Sigmoid colon (tissue), 7 donors: ENCODE measurements around the gene NOC2L. TPM values are rescaled to one million over a fixed set of nuclear protein-coding genes. Genes with fewer than 3 reads are reported as not detected.
A peak's percentile ranks its signal among the peaks of the same experiment; 100 is the strongest.

Source experiments
- DNase-seq: peaks from one replicate; pipeline ENCODE4 v3.0.0-alpha.2; 2019
- H3K27ac ChIP-seq, 4 donors: fragments of 200-600 bp; sonication (generic); one replicate each; pipeline ENCODE4 v1.5.1; 2016 to 2019; ENCODE audit warnings: mild to moderate bottlenecking in 1 of 4
- H3K27me3 ChIP-seq, 3 donors: fragments of 200-600 bp; sonication (generic); one replicate each; pipeline ENCODE4 v1.5.1; 2019; ENCODE audit warnings: mild to moderate bottlenecking in 1 of 3
- H3K36me3 ChIP-seq, 4 donors: fragments of 200-600 bp; sonication (generic); one replicate each; pipeline ENCODE4 v1.5.1; 2016 to 2019
- H3K4me1 ChIP-seq, 4 donors: fragments of 200-600 bp; sonication (generic); one replicate each; pipeline ENCODE4 v1.5.1; 2017 to 2019
- H3K4me3 ChIP-seq, 4 donors: fragments of 200-600 bp; sonication (generic); one replicate each; pipeline ENCODE4 v1.5.1; 2017 to 2019; ENCODE audit warnings: mild to moderate bottlenecking in 2 of 4, moderate library complexity in 1 of 4
- H3K9me3 ChIP-seq, 4 donors: fragments of 200-600 bp in 3 of 4; sonication (generic) in 3 of 4; one replicate each; pipeline versions ENCODE4 v1.5.1 to v1.6.1; 2013 to 2019
- EP300 ChIP-seq, 4 donors: sonication (generic); formaldehyde crosslinking; IDR thresholded peaks; one replicate each; pipeline ENCODE4 v1.6.1; 2017; ENCODE audit warnings: antibody characterized with exemption in 4 of 4
- POLR2A ChIP-seq, 2 donors: fragments of 450-650 bp; IDR thresholded peaks; one replicate each; pipeline ENCODE4 v1.6.1; 2016; ENCODE audit warnings: antibody characterized with exemption in 2 of 2, mild to moderate bottlenecking in 2 of 2, moderate library complexity in 2 of 2
- POLR2AphosphoS5 ChIP-seq, 4 donors: sonication (generic); formaldehyde crosslinking; IDR thresholded peaks; one replicate each; pipeline ENCODE4 v1.6.1; 2017; ENCODE audit warnings: antibody characterized with exemption in 4 of 4
- WGBS, 2 donors: extraction: QIAGEN DNeasy Blood & Tissue Kit; methylation state at CpG; one replicate each; pipeline ENCODE4 v1.1.7; 2013; 5-methylcytosine and 5-hydroxymethylcytosine counted together
- intact Hi-C: fragments of 100-400 bp; cut with DNase I; formaldehyde crosslinking; loops from one replicate; pipeline ENCODE4 v1.15.1; 2023
- polyA plus RNA-seq, 3 donors: library from polyadenylated mRNA; stranded (reverse); fragments of 200-250 nt; gene quantifications; one replicate each; pipeline ENCODE4 v1.2.3, GENCODE V29; 2013
- total RNA-seq, 4 donors: library from RNA; depleted of rRNA; stranded (reverse); fragments of >200 nt; gene quantifications; one replicate each; pipeline ENCODE4 v1.1.0, GENCODE V29; 2016
- TF ChIP-seq, protein P1 (sequence below), 4 experiments: fragments of 450-650 bp in 3 of 4; fragments of 200-600 bp in 1 of 4; IDR thresholded peaks; one replicate each; pipeline ENCODE4 v1.5.1; 2016 to 2019; ENCODE audit warnings: antibody characterized with exemption in 4 of 4, mild to moderate bottlenecking in 3 of 4, moderate library complexity in 2 of 4
- donor health status: healthy with polysubstance abuse.
- donor health status: Bipolar disorder and iron deficiency.
- donor health status: healthy.

NOC2L gene
- total and polyA plus RNA-seq, 7 donors, result 25.4 to 81.6 (median 27.1) TPM

GRCh38 chr1:906600-907420 lies 52.2 kb downstream of the NOC2L start:
- no peak overlapping the region for H3K4me3 ChIP-seq
- peaks cover 0 to 43% (median 14%) of the 10 kb centered on the region in 3 donors for H3K27me3 ChIP-seq
- DNase-seq, result peak; percentile 71
- WGBS, 2 donors, result 12 to 30% methylated on average over 20 of the region's 20 CpGs
- H3K9me3 ChIP-seq, result no peaks in the 10 kb centered on the region
- H3K27ac ChIP-seq, result peak overlapping the region in 1 of 4 donors; percentile 11
- intact Hi-C loops, result loop anchor here (5.0 kb wide), 2 partner anchors 35 to 50 kb away; partner anchors contain the start of gene NOC2L
- H3K4me1 ChIP-seq, result peaks cover 0 to 32% (median 30%) of the 10 kb centered on the region in 4 donors
- no peak for TF ChIP-seq EP300 (IDR thresholded peaks at IDR 0.05)
- no peak for TF ChIP-seq POLR2A (IDR thresholded peaks at IDR 0.05)
- TF ChIP-seq, protein P1, sequence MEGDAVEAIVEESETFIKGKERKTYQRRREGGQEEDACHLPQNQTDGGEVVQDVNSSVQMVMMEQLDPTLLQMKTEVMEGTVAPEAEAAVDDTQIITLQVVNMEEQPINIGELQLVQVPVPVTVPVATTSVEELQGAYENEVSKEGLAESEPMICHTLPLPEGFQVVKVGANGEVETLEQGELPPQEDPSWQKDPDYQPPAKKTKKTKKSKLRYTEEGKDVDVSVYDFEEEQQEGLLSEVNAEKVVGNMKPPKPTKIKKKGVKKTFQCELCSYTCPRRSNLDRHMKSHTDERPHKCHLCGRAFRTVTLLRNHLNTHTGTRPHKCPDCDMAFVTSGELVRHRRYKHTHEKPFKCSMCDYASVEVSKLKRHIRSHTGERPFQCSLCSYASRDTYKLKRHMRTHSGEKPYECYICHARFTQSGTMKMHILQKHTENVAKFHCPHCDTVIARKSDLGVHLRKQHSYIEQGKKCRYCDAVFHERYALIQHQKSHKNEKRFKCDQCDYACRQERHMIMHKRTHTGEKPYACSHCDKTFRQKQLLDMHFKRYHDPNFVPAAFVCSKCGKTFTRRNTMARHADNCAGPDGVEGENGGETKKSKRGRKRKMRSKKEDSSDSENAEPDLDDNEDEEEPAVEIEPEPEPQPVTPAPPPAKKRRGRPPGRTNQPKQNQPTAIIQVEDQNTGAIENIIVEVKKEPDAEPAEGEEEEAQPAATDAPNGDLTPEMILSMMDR (IDR thresholded peaks at IDR 0.05), result no peak
- no peak for TF ChIP-seq POLR2AphosphoS5 (IDR thresholded peaks at IDR 0.05)
- H3K36me3 ChIP-seq, result no peaks in the 10 kb centered on the region

- TF ChIP-seq POLR2A (IDR thresholded peaks at IDR 0.05) (no peak), EP300 (IDR thresholded peaks at IDR 0.05) (no peak), POLR2AphosphoS5 (IDR thresholded peaks at IDR 0.05) (no peak)
- TF ChIP-seq, protein P1 (IDR thresholded peaks at IDR 0.05), result no peak
- Histone ChIP-seq H3K9me3 (no peaks in the 10 kb centered on the region), H3K36me3 (no peaks in the 10 kb centered on the region), H3K27me3 (peaks cover 0 to 43% (median 14%) of the 10 kb centered on the region in 3 donors), H3K27ac (no peak overlapping the region), H3K4me1 (peaks cover 0 to 30% (median 26%) of the 10 kb centered on the region in 4 donors), H3K4me3 (no peak overlapping the region)
- intact Hi-C loops, result loop anchor here (2.0 to 5.0 kb wide), 3 partner anchors 17 to 51 kb away; partner anchors contain the start of genes NOC2L and SAMD11
- DNase-seq, result peak; percentile 65
- WGBS, 2 donors, result 33 to 69% methylated on average over 13 of the region's 13 CpGs
Observed at GRCh38 chr1:905811-906599, 53.1 kb downstream of the NOC2L start.

GRCh38 chr1:905071-905749 lies 53.8 kb downstream of the NOC2L start:
- WGBS, 2 donors, result 2 to 9% methylated on average over 49 of the region's 49 CpGs
- intact Hi-C loops, result loop anchor here (2.0 to 5.0 kb wide), 3 partner anchors 18 to 52 kb away; partner anchors contain the start of genes NOC2L and SAMD11
- peak overlapping the region in 2 of 4 donors; percentile 7 to 57 for H3K27ac ChIP-seq
- no peaks in the 10 kb centered on the region for H3K9me3 ChIP-seq
- DNase-seq, result peak; percentile 81
- TF ChIP-seq, protein P1 (IDR thresholded peaks at IDR 0.05), result no peak
- no peak for TF ChIP-seq EP300 (IDR thresholded peaks at IDR 0.05)
- TF ChIP-seq POLR2AphosphoS5 (IDR thresholded peaks at IDR 0.05), result no peak
- TF ChIP-seq POLR2A (IDR thresholded peaks at IDR 0.05), result no peak
- peak overlapping the region; percentile 16 to 52 (median 44) for H3K4me3 ChIP-seq
- H3K36me3 ChIP-seq, result no peaks in the 10 kb centered on the region
- H3K27me3 ChIP-seq, result peaks cover 0 to 35% (median 10%) of the 10 kb centered on the region in 3 donors
- peaks cover 0 to 22% (median 19%) of the 10 kb centered on the region in 4 donors for H3K4me1 ChIP-seq

- intact Hi-C loops, result loop anchor here (2.0 to 5.0 kb wide), 2 partner anchors 18 to 73 kb away; partner anchors contain the start of gene SAMD11
- Histone ChIP-seq H3K36me3 (no peaks in the 10 kb centered on the region), H3K4me3 (peak overlapping the region; percentile 16 to 52 (median 44)), H3K4me1 (peaks cover 0 to 16% (median 13%) of the 10 kb centered on the region in 4 donors), H3K27ac (peak overlapping the region in 3 of 4 donors; percentile 7 to 57 (median 37)), H3K27me3 (peaks cover 0 to 33% (median 4%) of the 10 kb centered on the region in 3 donors), H3K9me3 (no peaks in the 10 kb centered on the region)
- 4% methylated on average over 91 of the region's 91 CpGs for WGBS, 2 donors
- TF ChIP-seq, protein P1 (IDR thresholded peaks at IDR 0.05), result peak in 3 of 4 experiments; percentile 51 to 92 (median 67)
- TF ChIP-seq POLR2A (IDR thresholded peaks at IDR 0.05) (no peak), EP300 (IDR thresholded peaks at IDR 0.05) (no peak), POLR2AphosphoS5 (IDR thresholded peaks at IDR 0.05) (peak in 1 of 4 donors; percentile 8)
- peak; percentile 87 for DNase-seq
Observed at GRCh38 chr1:904310-904950, 54.6 kb downstream of the NOC2L start.
